GM21526 (cell line): ENCODE data around the gene TMEM132A.
"Not testable (repeated sequence)": the region's sequence is repeated elsewhere in the genome, so short reads cannot be mapped to it uniquely, and the experiment has no call there.

Experiments
- ATAC-seq: cut with Tn5 transposase; IDR thresholded peaks from one replicate; pipeline ENCODE4 v1.9.1; 2021; ENCODE audit warnings: moderate library complexity; ENCODE audit not compliant: unreplicated experiment, low FRiP score

TMEM132A gene

GRCh38 chr11:60905551-60906113 is 18.6 kb upstream of the TMEM132A start:
- no peak for ATAC-seq

- peak; percentile 78 for ATAC-seq
Measured at GRCh38 chr11:60906132-60906972, 17.9 kb upstream of the TMEM132A start, which contains the start of gene PRPF19. TSS of gene PRPF19 (minus strand) at chr11:60906585. CDS start at chr11:60906382, 203 bp downstream.

GRCh38 chr11:60908803-60909202 is 15.5 kb upstream of the TMEM132A start:
- no peak for ATAC-seq

GRCh38 chr11:60909680-60910280 is 14.5 kb upstream of the TMEM132A start:
- not testable (repeated sequence) for ATAC-seq

- peak; percentile 34 for ATAC-seq
Measured at GRCh38 chr11:60910281-60910687, 14.0 kb upstream of the TMEM132A start.

GRCh38 chr11:60910711-60911380 is 13.4 kb upstream of the TMEM132A start:
- no peak for ATAC-seq

GRCh38 chr11:60912223-60912850 is 11.9 kb upstream of the TMEM132A start:
- ATAC-seq = no peak

- ATAC-seq = no peak
Measured at GRCh38 chr11:60912851-60913528, 11.3 kb upstream of the TMEM132A start.

GRCh38 chr11:60913793-60914632 is 10.2 kb upstream of the TMEM132A start, which contains the start of gene TMEM109:
TSS of gene TMEM109 (plus strand) at chr11:60914158. CDS start at chr11:60919694, 5,536 bp downstream.
- ATAC-seq = peak; percentile 39

- no peak for ATAC-seq
Measured at GRCh38 chr11:60914633-60915247, 9.5 kb upstream of the TMEM132A start.

- ATAC-seq = peak; percentile 35
Measured at GRCh38 chr11:60915248-60915914, 8.9 kb upstream of the TMEM132A start.

- ATAC-seq = no peak
Measured at GRCh38 chr11:60916669-60917206, 7.5 kb upstream of the TMEM132A start.

GRCh38 chr11:60917267-60917666 is 7.0 kb upstream of the TMEM132A start:
- no peak for ATAC-seq

- no peak for ATAC-seq
Measured at GRCh38 chr11:60918251-60918938, 5.9 kb upstream of the TMEM132A start.

GRCh38 chr11:60918939-60919265 is 5.4 kb upstream of the TMEM132A start:
- no peak for ATAC-seq

- no peak for ATAC-seq
Measured at GRCh38 chr11:60919320-60919719, 4.9 kb upstream of the TMEM132A start.

- no peak for ATAC-seq
Measured at GRCh38 chr11:60919956-60920355, 4.3 kb upstream of the TMEM132A start.
